GM12891 (cell line): ENCODE measurements around the gene LILRA2.
"Not testable (repeated sequence)": the region's sequence is repeated elsewhere in the genome, so short reads cannot be mapped to it uniquely, and the experiment has no call there.

Source experiments
- DNase-seq: peaks from one replicate; pipeline ENCODE4 v3.0.0; 2011; ENCODE audit warnings: low spot score; ENCODE audit not compliant: insufficient read length
- FAIRE-seq: peaks from 2 replicates; lab custom pipeline; 2011; peaks lifted over from hg19 to GRCh38; lab: Jason Lieb, UNC
- PAX5 ChIP-seq: IDR thresholded peaks from 2 replicates; pipeline ENCODE4 v1.6.1; 2011; ENCODE audit warnings: low read length, moderate library complexity, mild to moderate bottlenecking; ENCODE audit not compliant: insufficient read depth, severe bottlenecking
- POLR2A ChIP-seq: IDR thresholded peaks from 2 replicates; pipeline ENCODE4 v1.6.1; 2011; ENCODE audit warnings: low read depth, low read length, control low read depth
- POLR2AphosphoS5 ChIP-seq: IDR thresholded peaks from 2 replicates; pipeline ENCODE4 v1.6.1; 2011; ENCODE audit warnings: low read depth, low read length, control low read depth
- POU2F2 ChIP-seq: IDR thresholded peaks from 2 replicates; pipeline ENCODE4 v1.6.1; 2011; ENCODE audit warnings: low read depth, mild to moderate bottlenecking, control low read depth, low read length, moderate library complexity
- SPI1 ChIP-seq: IDR thresholded peaks from 2 replicates; pipeline ENCODE4 v1.6.1; 2011; ENCODE audit warnings: low read depth, low read length, control low read depth
- TAF1 ChIP-seq: IDR thresholded peaks from 2 replicates; pipeline ENCODE4 v1.6.1; 2011; ENCODE audit warnings: low read depth, low read length, control low read depth

LILRA2 gene

DNA sequence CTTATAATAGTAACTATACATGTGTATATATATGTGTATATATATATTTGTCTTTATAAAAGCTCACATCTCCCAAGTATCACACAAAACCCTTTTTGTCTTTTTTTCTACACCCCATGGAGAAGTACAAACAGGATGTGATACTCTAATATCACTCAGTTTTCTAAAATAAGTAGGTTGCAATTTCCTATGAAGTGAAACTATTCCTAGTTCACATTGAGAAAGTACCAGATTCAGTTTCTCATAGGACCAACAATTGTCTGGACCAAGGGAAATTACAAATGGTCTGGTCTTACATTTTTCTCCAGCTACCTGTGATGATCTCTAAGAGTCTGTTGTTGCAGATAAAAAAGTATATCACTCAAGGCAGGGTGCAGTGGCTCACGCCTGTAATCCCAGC, 38.8 kb downstream of the LILRA2 start:
- TF ChIP-seq PAX5 (no peak), POLR2AphosphoS5 (no peak), SPI1 (0 out of 2 replicates have a peak, but pooled peaks have one; percentile 36)
- DNase-seq (no peak), FAIRE-seq (no peak)

DNA sequence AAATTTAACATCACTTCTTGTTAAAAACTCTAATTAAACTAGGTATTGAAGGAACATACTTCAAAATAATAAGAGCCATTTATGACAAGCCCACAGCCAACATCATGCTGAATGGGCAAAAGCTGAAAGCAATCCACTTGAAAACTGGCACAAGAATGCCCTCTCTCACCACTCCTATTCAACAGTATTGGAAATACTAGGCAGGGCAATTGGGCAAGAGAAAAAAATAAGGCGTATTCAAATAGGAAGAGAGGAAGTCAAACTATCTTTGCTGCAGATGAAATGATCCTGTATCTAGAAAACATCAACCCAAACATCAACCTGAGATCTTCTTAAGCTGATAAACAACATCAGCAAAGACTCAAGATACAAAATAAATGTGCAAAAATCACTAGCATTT, 41.1 kb downstream of the LILRA2 start:
- DNase-seq (no peak), FAIRE-seq (peak; percentile 87)
- TF ChIP-seq POU2F2 (no peak), SPI1 (no peak), PAX5 (no peak), POLR2A (no peak), TAF1 (no peak), POLR2AphosphoS5 (no peak)

DNA sequence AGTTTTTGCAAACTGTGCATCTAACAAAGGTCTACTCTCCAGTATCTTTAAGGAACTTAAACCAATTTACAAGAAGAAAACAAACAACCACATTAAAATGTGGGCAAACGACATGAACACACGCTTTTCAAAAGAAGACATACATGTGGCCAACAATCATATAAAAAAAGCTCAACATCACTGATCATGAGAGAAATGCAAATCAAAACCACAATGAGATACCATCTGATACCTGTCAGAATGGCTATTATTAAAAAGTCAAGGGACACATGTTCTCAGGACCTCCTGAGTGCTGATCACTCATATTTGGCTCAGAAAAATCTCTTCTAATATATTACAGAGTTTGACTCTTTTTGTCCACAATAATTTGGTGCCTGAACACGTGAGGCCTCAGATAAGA, 42.5 kb downstream of the LILRA2 start:
- TF ChIP-seq TAF1 (no peak), SPI1 (no peak), POLR2AphosphoS5 (no peak), POU2F2 (no peak), PAX5 (no peak), POLR2A (no peak)
- FAIRE-seq: peak; percentile 80
- no peak for DNase-seq

DNA sequence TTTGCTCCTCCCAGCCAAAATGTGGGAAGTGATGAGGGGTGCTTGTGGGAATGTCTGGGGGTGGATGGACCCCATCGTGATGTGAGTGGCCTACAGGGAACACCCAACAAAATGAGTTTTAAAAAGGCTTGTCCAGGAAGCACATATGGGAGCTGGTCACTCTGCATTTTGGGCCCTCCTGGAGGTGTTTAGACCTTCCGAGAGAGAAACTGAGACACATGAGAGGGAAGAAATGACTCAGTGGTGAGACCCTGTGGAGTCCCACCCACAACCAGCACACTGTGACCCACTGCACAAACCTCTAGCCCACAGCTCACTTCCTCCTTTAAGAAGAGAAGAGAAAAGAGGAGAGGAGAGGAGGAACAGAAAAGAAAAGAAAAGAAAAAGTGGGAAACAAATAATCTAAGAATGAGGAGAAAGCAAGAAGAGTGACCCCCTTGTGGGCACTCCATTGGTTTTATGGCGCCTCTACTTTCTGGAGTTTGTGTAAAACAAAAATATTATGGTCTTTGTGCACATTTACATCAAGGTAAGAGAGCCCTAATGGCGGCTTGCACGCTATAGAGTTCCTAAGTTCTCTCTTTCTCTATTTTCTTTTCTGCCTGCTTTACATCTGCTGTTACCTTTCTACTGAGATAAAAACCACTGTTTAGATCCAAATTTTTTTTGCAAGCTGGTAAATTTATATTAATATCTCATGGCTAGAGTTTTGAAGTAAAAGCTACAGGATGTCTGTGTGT, 43.4 kb downstream of the LILRA2 start:
- DNase-seq: no peak
- TF ChIP-seq PAX5: peak; percentile 72
- peak; percentile 95 for TF ChIP-seq SPI1
- TF ChIP-seq POLR2AphosphoS5: peak; percentile 83
- peak; percentile 65 for TF ChIP-seq TAF1
- peak; percentile 83; the same call in 1 of the 2 replicates for TF ChIP-seq POU2F2
- peak; percentile 80 for TF ChIP-seq POLR2A
- FAIRE-seq: peak; percentile 95

DNA sequence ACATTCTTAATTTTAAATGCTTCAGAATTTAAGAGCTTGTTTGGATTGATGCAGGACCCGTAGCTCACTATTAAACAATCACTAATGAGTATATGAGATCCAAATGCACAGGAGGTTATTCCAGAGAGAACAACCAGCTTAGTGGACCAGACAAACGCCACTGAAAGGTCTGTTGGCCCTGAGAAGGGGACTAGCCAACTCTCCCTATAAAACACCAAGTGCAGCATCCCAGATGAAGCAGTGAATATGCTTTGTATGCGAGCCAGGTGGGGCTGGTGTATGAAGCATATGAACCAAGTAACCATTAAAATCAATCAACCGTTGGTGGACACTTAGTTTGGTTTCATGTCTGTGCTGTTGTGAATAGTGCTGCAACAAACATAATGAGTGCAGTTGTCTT, 46.9 kb downstream of the LILRA2 start:
- DNase-seq: no peak
- TF ChIP-seq POLR2AphosphoS5 (no peak), SPI1 (no peak), TAF1 (no peak), POU2F2 (no peak), PAX5 (no peak), POLR2A (no peak)
- FAIRE-seq: peak; percentile 87

DNA sequence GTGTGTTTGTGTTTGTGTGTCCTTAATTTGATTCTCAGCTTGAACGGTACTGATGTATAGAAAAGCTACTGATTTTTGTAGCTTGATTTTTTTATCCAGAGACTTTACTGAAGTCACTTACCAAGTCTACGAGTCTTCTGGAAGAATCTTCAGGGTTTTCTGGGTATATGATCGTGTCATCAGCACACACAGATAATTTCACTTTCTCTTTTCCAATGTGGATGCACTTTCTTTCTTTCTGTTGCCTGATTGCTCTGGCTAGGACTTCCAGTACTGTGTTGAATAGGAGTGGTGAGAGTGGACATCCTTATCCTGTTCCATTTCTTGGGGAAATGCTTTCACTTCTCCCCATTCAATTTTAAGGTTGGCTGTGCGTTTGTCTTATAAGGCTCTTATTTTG, 48.8 kb downstream of the LILRA2 start:
- FAIRE-seq: no peak
- no peak for DNase-seq
- no peak for TF ChIP-seq TAF1
- no peak for TF ChIP-seq PAX5
- no peak for TF ChIP-seq POU2F2
- no peak; the same call in 1 of the 2 replicates for TF ChIP-seq SPI1
- no peak for TF ChIP-seq POLR2AphosphoS5
- no peak for TF ChIP-seq POLR2A

DNA sequence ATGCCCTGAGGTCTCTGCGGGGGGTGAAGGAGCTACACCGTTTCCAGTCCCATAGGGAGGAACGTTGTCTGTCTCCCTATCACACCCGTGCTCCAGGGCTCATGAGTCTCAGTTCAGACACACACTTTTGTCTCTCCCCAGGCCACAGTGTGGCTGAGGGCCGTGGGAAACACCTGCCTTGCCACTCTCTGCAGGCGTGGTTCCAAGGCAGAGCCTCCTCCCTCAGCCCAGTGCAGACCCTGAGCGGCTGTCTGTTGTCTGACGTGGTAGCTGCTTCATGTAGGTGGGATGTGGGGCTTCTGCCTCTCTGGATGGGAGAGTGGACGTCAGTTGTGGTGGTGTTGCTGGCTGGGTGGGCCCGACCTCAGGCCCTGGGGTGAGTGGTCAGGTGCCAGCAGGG, 50.6 kb downstream of the LILRA2 start:
- FAIRE-seq: peak; percentile 40
- DNase-seq: not testable (repeated sequence)

DNA sequence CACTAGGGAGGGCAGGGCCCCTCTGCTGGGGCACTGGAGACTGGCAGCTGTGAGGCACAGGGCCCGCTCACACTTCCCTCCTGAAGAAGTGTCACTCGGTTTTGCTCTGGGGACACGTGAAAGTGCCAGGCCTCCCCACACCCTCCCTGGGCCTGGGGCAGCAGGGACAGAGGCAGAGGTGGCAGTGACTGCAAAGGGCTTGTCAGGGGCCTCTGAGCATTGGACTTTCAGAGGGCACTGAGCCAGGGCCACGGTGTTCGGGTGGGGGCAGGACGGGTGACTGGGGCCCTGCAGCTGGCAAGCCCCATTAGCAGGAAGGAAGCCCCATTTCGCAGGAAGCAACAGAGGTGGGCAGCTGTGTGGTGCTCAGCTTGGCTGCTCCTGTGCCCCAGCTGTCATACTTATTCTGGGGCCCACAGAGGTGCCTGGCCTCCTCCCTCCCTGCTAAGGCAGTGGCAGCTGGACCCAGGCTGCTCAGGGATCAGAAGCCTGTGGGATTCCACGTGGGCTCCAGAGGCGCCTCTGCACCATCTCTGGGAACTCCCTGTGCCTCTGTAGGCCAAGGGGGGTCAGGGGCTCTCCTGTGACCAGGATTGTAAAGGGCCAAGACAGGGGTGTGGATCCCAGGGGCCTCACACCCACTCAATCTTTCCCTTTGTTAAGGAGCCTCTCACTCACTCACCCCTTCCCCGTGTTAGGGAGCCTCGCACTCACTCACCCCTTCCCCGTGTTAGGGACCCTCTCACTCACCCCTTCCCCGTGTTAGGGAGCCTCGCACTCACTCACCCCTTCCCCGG, 51.5 kb downstream of the LILRA2 start:
- FAIRE-seq: peak; percentile 88
- DNase-seq: not testable (repeated sequence)

DNA sequence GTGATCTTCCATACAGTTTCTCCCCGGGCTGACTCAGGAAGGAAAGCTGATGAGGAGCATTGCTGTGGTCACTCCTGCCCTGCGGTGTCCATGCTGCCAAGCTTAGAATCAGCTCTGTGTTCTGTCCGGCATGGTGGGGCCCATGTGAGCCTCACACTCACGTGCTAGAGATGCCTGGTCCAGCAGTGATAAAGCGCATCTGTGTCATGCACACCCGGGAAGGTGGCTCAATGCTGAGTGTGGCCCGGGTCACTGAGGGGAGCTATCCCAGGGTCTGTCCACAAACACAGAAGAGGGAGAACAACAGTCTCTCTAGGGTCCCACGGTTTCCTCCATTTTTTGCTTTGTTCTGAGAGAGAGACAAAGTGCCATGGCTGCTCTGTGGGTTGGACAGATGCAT, 53.2 kb downstream of the LILRA2 start:
- TF ChIP-seq PAX5 (no peak), SPI1 (no peak), TAF1 (no peak), POLR2A (no peak), POU2F2 (no peak), POLR2AphosphoS5 (no peak)
- FAIRE-seq: no peak
- DNase-seq: no peak

DNA sequence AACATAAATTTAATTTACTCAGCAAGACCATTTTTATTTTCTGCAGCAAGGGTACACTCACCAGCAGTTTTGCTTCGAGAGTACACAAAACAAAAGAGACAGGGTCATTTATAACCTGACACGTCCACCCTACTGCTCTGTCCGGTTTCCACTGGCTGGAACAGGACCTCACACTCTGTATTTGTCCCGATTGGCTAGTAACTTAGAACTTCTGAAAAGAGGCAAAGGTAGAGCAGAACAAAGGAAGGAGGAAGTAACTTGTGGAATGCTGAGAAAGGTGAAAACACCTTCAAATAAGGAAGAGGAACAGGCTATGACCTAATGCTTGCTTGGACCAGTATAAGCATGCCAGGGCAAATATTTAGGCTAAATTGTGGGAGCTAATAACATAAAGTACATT, 54.3 kb downstream of the LILRA2 start:
- FAIRE-seq, DNase-seq: not testable (repeated sequence)

DNA sequence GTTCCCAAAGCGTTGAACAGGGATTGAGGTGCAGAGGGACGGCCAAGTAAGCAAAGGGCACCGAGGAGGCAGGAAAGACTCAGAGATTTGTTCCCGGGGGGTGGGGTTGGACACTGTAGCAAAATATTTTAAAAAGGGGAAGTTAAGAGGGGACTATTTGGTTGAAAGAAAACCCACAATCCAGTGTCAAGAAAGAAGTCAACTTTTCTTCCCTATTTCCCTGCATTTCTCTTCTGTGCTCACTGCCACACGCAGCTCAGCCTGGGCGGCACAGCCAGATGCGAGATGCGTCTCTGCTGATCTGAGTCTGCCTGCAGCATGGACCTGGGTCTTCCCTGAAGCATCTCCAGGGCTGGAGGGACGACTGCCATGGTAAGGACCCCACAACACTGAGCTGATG, 56.7 kb downstream of the LILRA2 start, which contains the start of gene LILRB1:
TSS of gene LILRB1 (plus strand) at position 223 of the 400 bp plus-strand sequence. CDS start 590 bp downstream, outside the sequence.
- FAIRE-seq: peak; percentile 61
- not testable (repeated sequence) for DNase-seq
